WTC11 (cell line): Measurements from ENCODE around the gene DNAAF8. TPM values are rescaled to one million over a fixed set of nuclear protein-coding genes. Genes with fewer than 3 reads are reported as not detected.

ENCODE experiments used
- ATAC-seq: fragments of 200-7000 bp; cut with Tn5 transposase; 2 replicates; pipeline ENCODE4 v1.10.0; 2021; ENCODE audit warnings: mild to moderate bottlenecking, moderate library complexity
- CTCF ChIA-PET: fragments of 300-600 bp; sonication (Branson Sonifier 250); formaldehyde crosslinking; loops from one replicate; lab custom pipeline; 2021; ENCODE audit warnings: antibody characterized with exemption; lab: Charles Lee
- POLR2A ChIA-PET: fragments of 350-600 bp; sonication (Branson Sonifier 250); formaldehyde crosslinking; loops from one replicate; lab custom pipeline; 2021; ENCODE audit warnings: antibody characterized with exemption; lab: Charles Lee
- DNase-seq: peaks from one replicate; pipeline ENCODE4 v3.0.0; 2021; ENCODE audit warnings: low spot score
- H3K27ac Mint-ChIP-seq: 2 replicates; pipeline ENCODE4 v1.8.0; 2021; ENCODE audit warnings: mixed read lengths
- H3K27me3 Mint-ChIP-seq: 2 replicates; pipeline ENCODE4 v1.8.0; 2021; ENCODE audit warnings: low read depth, mild to moderate bottlenecking, moderate library complexity, mixed read lengths
- H3K36me3 Mint-ChIP-seq: 2 replicates; pipeline ENCODE4 v1.8.0; 2021; ENCODE audit warnings: mixed read lengths
- H3K4me1 Mint-ChIP-seq: 2 replicates; pipeline ENCODE4 v1.8.0; 2022; ENCODE audit warnings: mixed read lengths
- H3K4me3 Mint-ChIP-seq: 2 replicates; pipeline ENCODE4 v1.8.0; 2021; ENCODE audit warnings: mild to moderate bottlenecking, moderate library complexity, mixed read lengths
- H3K9me3 Mint-ChIP-seq: 2 replicates; pipeline ENCODE4 v1.8.0; 2021; ENCODE audit warnings: mixed read lengths
- HMGA2 ChIP-seq: fragments of 250-450 bp; sonication (Bioruptor Pico); IDR thresholded peaks from 2 replicates; pipeline ENCODE4 v1.4.0; 2021; ENCODE audit warnings: mild to moderate bottlenecking, moderate library complexity
- JAZF1 ChIP-seq: fragments of 250-450 bp; sonication (Bioruptor Pico); IDR thresholded peaks from 2 replicates; pipeline ENCODE4 v1.9.0; 2021; ENCODE audit warnings: moderate library complexity, mild to moderate bottlenecking, inconsistent platforms
- MAX ChIP-seq: sonication (generic); formaldehyde crosslinking; IDR thresholded peaks from 2 replicates; pipeline ENCODE4 v1.8.0; 2022; ENCODE audit warnings: mild to moderate bottlenecking, missing genetic modification reagents
- MXD4 ChIP-seq: fragments of 250-450 bp; sonication (Bioruptor Pico); IDR thresholded peaks from 2 replicates; pipeline ENCODE4 v1.8.0; 2021; ENCODE audit warnings: mild to moderate bottlenecking, moderate library complexity, borderline replicate concordance
- NFYB ChIP-seq: sonication (generic); formaldehyde crosslinking; conservative IDR thresholded peaks from 2 replicates; pipeline ENCODE4 v1.8.0; 2022; ENCODE audit warnings: low read depth, missing genetic modification reagents
- SMAD3 ChIP-seq: sonication (generic); formaldehyde crosslinking; IDR thresholded peaks from 2 replicates; pipeline ENCODE4 v1.8.0; 2022; ENCODE audit warnings: missing genetic modification reagents, mild to moderate bottlenecking, borderline replicate concordance
- SMAD4 ChIP-seq: sonication (generic); formaldehyde crosslinking; IDR thresholded peaks from 2 replicates; pipeline ENCODE4 v1.8.0; 2022; ENCODE audit warnings: mild to moderate bottlenecking, missing genetic modification reagents
- SP1 ChIP-seq: sonication (generic); formaldehyde crosslinking; conservative IDR thresholded peaks from 2 replicates; pipeline ENCODE4 v1.8.1; 2022; ENCODE audit warnings: missing genetic modification reagents
- TCF7 ChIP-seq: sonication (generic); formaldehyde crosslinking; IDR thresholded peaks from 2 replicates; pipeline ENCODE4 v1.8.0; 2022; ENCODE audit warnings: mild to moderate bottlenecking, low read depth, missing genetic modification reagents, moderate library complexity
- TP53 ChIP-seq: sonication (generic); formaldehyde crosslinking; IDR thresholded peaks from 2 replicates; pipeline ENCODE4 v1.8.1; 2023; ENCODE audit warnings: mild to moderate bottlenecking, missing genetic modification reagents
- USF2 ChIP-seq: sonication (generic); formaldehyde crosslinking; IDR thresholded peaks from 2 replicates; pipeline ENCODE4 v1.8.1; 2023; ENCODE audit warnings: mild to moderate bottlenecking, missing genetic modification reagents, moderate library complexity
- ZNF281 ChIP-seq: sonication (generic); formaldehyde crosslinking; IDR thresholded peaks from 2 replicates; pipeline ENCODE4 v1.8.0; 2023; ENCODE audit warnings: mild to moderate bottlenecking, missing genetic modification reagents
- ZNF532 ChIP-seq: fragments of 250-450 bp; sonication (Bioruptor Pico); IDR thresholded peaks from 2 replicates; pipeline ENCODE4 v1.9.0; 2021; ENCODE audit warnings: mild to moderate bottlenecking, borderline replicate concordance
- total RNA-seq: library from RNA; stranded (reverse); gene quantifications from 3 replicates; pipeline ENCODE4 v1.2.3, GENCODE V29; 2021
- TF ChIP-seq, protein P1 (sequence below): fragments of 250-450 bp; sonication (Bioruptor Pico); IDR thresholded peaks from 2 replicates; pipeline ENCODE4 v1.9.0; 2021; ENCODE audit warnings: mild to moderate bottlenecking
- TF ChIP-seq, protein P2 (sequence below): fragments of 250-450 bp; sonication (Bioruptor Pico); conservative IDR thresholded peaks from 2 replicates; pipeline ENCODE4 v1.9.0; 2021; ENCODE audit warnings: mild to moderate bottlenecking

Gene DNAAF8
- total RNA-seq, 1 experiment from 2014 or later: 0.09 TPM

- Mint-ChIP-seq H3K4me3 (no peak overlapping the region), H3K27ac (no peak overlapping the region), H3K9me3 (no peaks in the 10 kb centered on the region), H3K4me1 (no peaks in the 10 kb centered on the region), H3K27me3 (no peaks in the 10 kb centered on the region; the same call in 1 of the 2 replicates), H3K36me3 (no peaks in the 10 kb centered on the region)
- POLR2A ChIA-PET: no interaction called here
- DNase-seq (no peak), ATAC-seq (no peak)
- CTCF ChIA-PET: interaction anchor here (1.2 kb wide), 1 partner anchor 95 kb away, joined by 4 read pairs; no protein-coding TSS in a partner anchor
- TF ChIP-seq MAX (CRISPR knock-in tag) (no peak), SMAD4 (CRISPR knock-in tag) (no peak), USF2 (CRISPR knock-in tag) (no peak), ZNF281 (CRISPR knock-in tag) (no peak), MXD4 (CRISPR knock-in tag) (no peak), ZNF532 (CRISPR knock-in tag) (no peak), HMGA2 (CRISPR knock-in tag) (no peak), JAZF1 (no peak)
- TF ChIP-seq, protein P1, sequence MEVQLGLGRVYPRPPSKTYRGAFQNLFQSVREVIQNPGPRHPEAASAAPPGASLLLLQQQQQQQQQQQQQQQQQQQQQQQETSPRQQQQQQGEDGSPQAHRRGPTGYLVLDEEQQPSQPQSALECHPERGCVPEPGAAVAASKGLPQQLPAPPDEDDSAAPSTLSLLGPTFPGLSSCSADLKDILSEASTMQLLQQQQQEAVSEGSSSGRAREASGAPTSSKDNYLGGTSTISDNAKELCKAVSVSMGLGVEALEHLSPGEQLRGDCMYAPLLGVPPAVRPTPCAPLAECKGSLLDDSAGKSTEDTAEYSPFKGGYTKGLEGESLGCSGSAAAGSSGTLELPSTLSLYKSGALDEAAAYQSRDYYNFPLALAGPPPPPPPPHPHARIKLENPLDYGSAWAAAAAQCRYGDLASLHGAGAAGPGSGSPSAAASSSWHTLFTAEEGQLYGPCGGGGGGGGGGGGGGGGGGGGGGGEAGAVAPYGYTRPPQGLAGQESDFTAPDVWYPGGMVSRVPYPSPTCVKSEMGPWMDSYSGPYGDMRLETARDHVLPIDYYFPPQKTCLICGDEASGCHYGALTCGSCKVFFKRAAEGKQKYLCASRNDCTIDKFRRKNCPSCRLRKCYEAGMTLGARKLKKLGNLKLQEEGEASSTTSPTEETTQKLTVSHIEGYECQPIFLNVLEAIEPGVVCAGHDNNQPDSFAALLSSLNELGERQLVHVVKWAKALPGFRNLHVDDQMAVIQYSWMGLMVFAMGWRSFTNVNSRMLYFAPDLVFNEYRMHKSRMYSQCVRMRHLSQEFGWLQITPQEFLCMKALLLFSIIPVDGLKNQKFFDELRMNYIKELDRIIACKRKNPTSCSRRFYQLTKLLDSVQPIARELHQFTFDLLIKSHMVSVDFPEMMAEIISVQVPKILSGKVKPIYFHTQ (CRISPR knock-in tag): no peak
- TF ChIP-seq, protein P2, sequence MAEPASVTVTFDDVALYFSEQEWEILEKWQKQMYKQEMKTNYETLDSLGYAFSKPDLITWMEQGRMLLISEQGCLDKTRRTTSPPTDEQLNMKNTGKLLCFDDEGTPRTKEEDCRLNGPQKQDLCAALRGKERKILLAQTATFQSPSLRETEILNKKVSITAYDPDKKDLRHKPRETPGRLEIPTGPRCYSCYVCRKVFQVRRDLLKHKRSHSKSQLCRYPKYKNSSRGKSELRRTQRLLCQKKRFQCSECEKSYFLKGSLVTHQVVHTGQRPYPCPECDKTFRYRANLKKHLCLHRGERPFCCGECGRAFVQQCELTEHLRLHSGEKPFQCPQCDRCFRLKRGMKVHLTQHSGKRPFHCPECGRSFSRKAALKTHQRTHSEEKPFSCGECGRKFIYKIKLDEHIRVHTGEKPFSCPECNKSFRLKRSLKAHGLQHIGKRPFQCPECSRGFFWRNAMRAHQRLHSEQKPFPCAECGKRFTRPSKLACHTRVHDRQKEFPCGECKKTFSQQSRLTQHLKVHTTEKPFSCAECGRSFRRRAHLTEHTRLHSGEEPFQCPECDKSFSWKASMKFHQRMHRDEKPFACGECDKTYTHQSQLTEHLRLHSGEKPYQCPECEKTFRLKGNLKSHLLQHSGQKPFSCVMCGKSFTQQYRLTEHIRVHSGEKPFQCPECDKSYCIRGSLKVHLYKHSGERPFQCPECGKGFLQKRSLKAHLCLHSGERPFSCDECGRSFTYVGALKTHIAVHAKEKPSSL (CRISPR knock-in tag): no peak
Measured at GRCh38 chr16:4778050-4778392, 43.7 kb downstream of the DNAAF8 start.

- no peaks in the 10 kb centered on the region; the same call in 1 of the 2 replicates for H3K27me3 Mint-ChIP-seq
- TF ChIP-seq SMAD3 (CRISPR knock-in tag): no peak
- TF ChIP-seq SP1: no peak
- TF ChIP-seq TP53 (CRISPR knock-in tag): no peak
- no peak for TF ChIP-seq NFYB (CRISPR knock-in tag)
- TF ChIP-seq TCF7 (CRISPR knock-in tag): no peak
- no peak for TF ChIP-seq ZNF532 (CRISPR knock-in tag)
- TF ChIP-seq, all 79 proteins: peak for 0
- no peaks in the 10 kb centered on the region for H3K9me3 Mint-ChIP-seq
- H3K36me3 Mint-ChIP-seq: no peaks in the 10 kb centered on the region
- H3K4me1 Mint-ChIP-seq: peaks cover 4% of the 10 kb centered on the region; the same call in 1 of the 2 replicates
- ChIA-PET POLR2A (no interaction called here), CTCF (interaction anchor here (1.6 kb wide), 1 partner anchor 262 kb away, joined by 3 read pairs; no protein-coding TSS in a partner anchor)
- DNase-seq: no peak
- no peak overlapping the region for H3K27ac Mint-ChIP-seq
- no peak for ATAC-seq
- H3K4me3 Mint-ChIP-seq: no peak overlapping the region
Measured at GRCh38 chr16:4780235-4780634, 45.9 kb downstream of the DNAAF8 start.
